ENCODE data around the gene PSMG3.

The PSMG3 gene

GRCh38 chr7:1585142-1585981 lies 15.5 kb upstream of the PSMG3 start (continued):
- TF ChIP-seq ZNF76 (tag by site-specific recombination; IDR thresholded peaks at IDR 0.05; ENCODE audit: borderline replicate concordance, low read depth) (no peak), ZBTB6 (tag by site-specific recombination; IDR thresholded peaks at IDR 0.05) (no peak)

- POLR2A ChIA-PET = no interaction called here
- no peak overlapping the region for H3K27ac ChIP-seq (ENCODE audit: extremely low read depth, low read depth, low read length)
- TF ChIP-seq ZNF76 (tag by site-specific recombination; IDR thresholded peaks at IDR 0.05; ENCODE audit: borderline replicate concordance, low read depth) (no peak), ZSCAN30 (tag by site-specific recombination; IDR thresholded peaks at IDR 0.05) (no peak), ZNF2 (tag by site-specific recombination; IDR thresholded peaks at IDR 0.05) (no peak), SP7 (tag by site-specific recombination; IDR thresholded peaks at IDR 0.05) (no peak), ZNF529 (tag by site-specific recombination; IDR thresholded peaks at IDR 0.05; ENCODE audit: insufficient replicate concordance) (no peak), ZBTB26 (tag by site-specific recombination; optimal IDR thresholded peaks at IDR 0.05) (no peak), INSM2 (tag by site-specific recombination; IDR thresholded peaks at IDR 0.05) (no peak), ZBTB11 (tag by site-specific recombination; conservative IDR thresholded peaks at IDR 0.05; ENCODE audit: low read depth) (no peak), ZNF626 (tag by site-specific recombination; IDR thresholded peaks at IDR 0.05) (no peak), ZNF624 (tag by site-specific recombination; IDR thresholded peaks at IDR 0.05) (no peak), ZNF560 (tag by site-specific recombination; IDR thresholded peaks at IDR 0.05; ENCODE audit: borderline replicate concordance) (no peak), ZNF248 (tag by site-specific recombination; IDR thresholded peaks at IDR 0.05) (no peak), AEBP2 (tag by site-specific recombination; IDR thresholded peaks at IDR 0.05; ENCODE audit: borderline replicate concordance) (no peak), ZNF791 (tag by site-specific recombination; IDR thresholded peaks at IDR 0.05) (no peak)
- CTCF ChIA-PET = interaction anchor here (0.5 kb wide), 1 partner anchor 1096 kb away, joined by 4 read pairs; no protein-coding TSS in a partner anchor
- no peaks in the 10 kb centered on the region for H3K9me3 ChIP-seq (ENCODE audit: control insufficient read depth, insufficient read depth, low read depth, low read length)
- no peak overlapping the region for H3K4me3 ChIP-seq (ENCODE audit: low read depth, low read length)
- no peaks in the 10 kb centered on the region for H3K4me1 ChIP-seq (ENCODE audit: control insufficient read depth, insufficient read depth, low read length)
- no peaks in the 10 kb centered on the region for H3K36me3 ChIP-seq (ENCODE audit: control insufficient read depth in 2 of 2, insufficient read depth in 1 of 2, low read length in 2 of 2)
These were observed 14.9 kb upstream of the PSMG3 start for GRCh38 chr7:1584700-1585099.

Data from HEK293 (cell line).